A549 (cell line): ENCODE measurements around the gene PPP6R1. TPM values are rescaled to one million over a fixed set of nuclear protein-coding genes. Genes with fewer than 3 reads are reported as not detected.

Source experiments
- ATAC-seq, 2 experiments: fragments of 200-7000 bp in 1 of 2; fragments of >200 bp in 1 of 2; cut with Nextera tagmentation in 1 of 2; cut with Tn5 transposase in 1 of 2; 3 replicates each; pipeline versions ENCODE4 v1.8.0 to v1.9.1; 2018 to 2020; ENCODE audit warnings: mild to moderate bottlenecking in 1 of 2, moderate library complexity in 1 of 2
- CTCF ChIA-PET: fragments of 300-600 bp; sonication (Branson Sonifier 250); formaldehyde crosslinking; extraction: SDS; loops from one replicate; lab custom pipeline; 2021; ENCODE audit warnings: antibody characterized with exemption, inconsistent platforms; lab: Yijun Ruan, JAX
- POLR2A ChIA-PET: fragments of 350-600 bp; formaldehyde crosslinking; extraction: SDS; loops from one replicate; lab custom pipeline; 2021; ENCODE audit warnings: antibody characterized with exemption, inconsistent platforms; lab: Yijun Ruan, JAX
- DNase-seq, 2 experiments: peaks; one replicate each; pipeline versions ENCODE4 v3.0.0 to v3.0.0-alpha.2; 2011 to 2016; ENCODE audit warnings: low read depth in 1 of 2, low spot score in 1 of 2
- FAIRE-seq: peaks from 2 replicates; lab custom pipeline; 2011; peaks lifted over from hg19 to GRCh38; lab: Jason Lieb, UNC
- H3K27ac ChIP-seq, 2 experiments: fragments of >200 bp; sonication (Bioruptor Twin); formaldehyde crosslinking; 3 replicates each; pipeline ENCODE4 v1.5.1; 2016 to 2017
- H3K4me1 ChIP-seq: fragments of >200 bp; sonication (Bioruptor Twin); formaldehyde crosslinking; 3 replicates; pipeline ENCODE4 v1.6.1; 2016
- H3K4me2 ChIP-seq: fragments of >200 bp; sonication (Bioruptor Twin); formaldehyde crosslinking; 3 replicates; pipeline ENCODE4 v1.6.1; 2016
- H3K4me3 ChIP-seq: fragments of >200 bp; sonication (Bioruptor Twin); formaldehyde crosslinking; 3 replicates; pipeline ENCODE4 v1.5.1; 2016
- H3K9me3 ChIP-seq: fragments of >200 bp; sonication (Bioruptor Twin); formaldehyde crosslinking; 3 replicates; pipeline ENCODE4 v1.6.1; 2016
- CHD2 ChIP-seq: fragments of 150-350 bp; IDR thresholded peaks from 2 replicates; pipeline ENCODE4 v1.6.1; 2014; ENCODE audit warnings: low read length; ENCODE audit not compliant: partially characterized antibody
- EHF ChIP-seq: fragments of 250-450 bp; sonication (Bioruptor Pico); IDR thresholded peaks from 2 replicates; pipeline ENCODE4 v1.5.0; 2020; ENCODE audit warnings: mild to moderate bottlenecking
- ESRRA ChIP-seq: fragments of 150-350 bp; IDR thresholded peaks from 2 replicates; pipeline ENCODE4 v1.6.1; 2014; ENCODE audit warnings: mild to moderate bottlenecking, low read length, borderline replicate concordance
- FOSB ChIP-seq: fragments of 250-450 bp; sonication (Bioruptor Pico); IDR thresholded peaks from 2 replicates; pipeline ENCODE4 v1.5.0; 2020; ENCODE audit warnings: mild to moderate bottlenecking, moderate library complexity
- FOXS1 ChIP-seq: fragments of 250-450 bp; sonication (Bioruptor Pico); IDR thresholded peaks from 2 replicates; pipeline ENCODE4 v1.5.0; 2020; ENCODE audit warnings: mild to moderate bottlenecking, moderate library complexity
- HDAC2 ChIP-seq: fragments of 200-600 bp; sonication (generic); IDR thresholded peaks from 2 replicates; pipeline ENCODE4 v1.6.1; 2016
- HOXA7 ChIP-seq: fragments of 250-450 bp; sonication (Bioruptor Pico); IDR thresholded peaks from 2 replicates; pipeline ENCODE4 v1.5.0; 2020; ENCODE audit warnings: mild to moderate bottlenecking, moderate library complexity
- JUN ChIP-seq, 2 experiments: fragments of >200 bp; sonication (Bioruptor Twin); formaldehyde crosslinking; IDR thresholded peaks; 2 replicates in 1 of 2; 3 replicates in 1 of 2; pipeline ENCODE4 v1.6.1; 2016 to 2017
- JUNB ChIP-seq: fragments of >200 bp; sonication (Bioruptor Twin); formaldehyde crosslinking; IDR thresholded peaks from 2 replicates; pipeline ENCODE4 v1.6.1; 2016
- KDM5A ChIP-seq: fragments of 200-600 bp; sonication (generic); IDR thresholded peaks from 2 replicates; pipeline ENCODE4 v1.6.1; 2016; ENCODE audit warnings: antibody characterized with exemption, mild to moderate bottlenecking
- NPAS2 ChIP-seq: fragments of 250-450 bp; sonication (Bioruptor Pico); IDR thresholded peaks from 2 replicates; pipeline ENCODE4 v1.8.0; 2022; ENCODE audit warnings: mild to moderate bottlenecking, moderate library complexity, borderline replicate concordance
- PHF8 ChIP-seq: fragments of 200-600 bp; sonication (generic); IDR thresholded peaks from 2 replicates; pipeline ENCODE4 v1.6.1; 2016; ENCODE audit warnings: low read depth, mild to moderate bottlenecking, antibody characterized with exemption, moderate library complexity, borderline replicate concordance
- POLR2A ChIP-seq: IDR thresholded peaks from 2 replicates; pipeline ENCODE4 v1.6.1; 2012; ENCODE audit warnings: mild to moderate bottlenecking, low read length
- RAD21 ChIP-seq, 2 experiments: fragments of >200 bp in 1 of 2; sonication (Bioruptor Twin) in 1 of 2; formaldehyde crosslinking in 1 of 2; IDR thresholded peaks in 1 of 2; conservative IDR thresholded peaks in 1 of 2; 2 replicates in 1 of 2; 3 replicates in 1 of 2; pipeline ENCODE4 v1.6.1; 2012 to 2018; ENCODE audit warnings: inconsistent platforms in 1 of 2
- RCOR1 ChIP-seq: fragments of 150-350 bp; IDR thresholded peaks from 2 replicates; pipeline ENCODE4 v1.6.1; 2014; ENCODE audit warnings: antibody characterized with exemption, low read length, low read depth
- SMC3 ChIP-seq: fragments of >200 bp; sonication (Bioruptor Twin); formaldehyde crosslinking; IDR thresholded peaks from 3 replicates; pipeline ENCODE4 v1.6.1; 2018; ENCODE audit warnings: inconsistent platforms
- TP53 ChIP-seq: fragments of 250-450 bp; sonication (Bioruptor Pico); IDR thresholded peaks from 2 replicates; pipeline ENCODE4 v1.5.0; 2021; ENCODE audit warnings: mild to moderate bottlenecking, moderate library complexity
- ZFP36 ChIP-seq: fragments of 450-650 bp; IDR thresholded peaks from 2 replicates; pipeline ENCODE4 v1.6.1; 2014; ENCODE audit warnings: borderline replicate concordance; ENCODE audit not compliant: partially characterized antibody
- WGBS: methylation state at CpG from one replicate; pipeline ENCODE4 v1.1.6; 2017; ENCODE audit errors: missing lambda C conversion rate; 5-methylcytosine and 5-hydroxymethylcytosine counted together
- polyA plus RNA-seq, 4 experiments: library from polyadenylated mRNA; depleted of rRNA in 3 of 4; stranded (reverse); fragments of >200 nt; fragmentation: RNase III in 1 of 4; extraction: RNeasy Plus Mini Kit Qiagen cat#74134 plus additional on column Dnase treatment in 1 of 4; gene quantifications; 2 replicates in 3 of 4; 3 replicates in 1 of 4; pipeline ENCODE4 v1.2.3, GENCODE V29; 2011 to 2017
- TF ChIP-seq, protein P1 (sequence below): fragments of 450-650 bp; IDR thresholded peaks from 2 replicates; pipeline ENCODE4 v1.6.1; 2014; ENCODE audit warnings: antibody characterized with exemption
- TF ChIP-seq, protein P2 (sequence below): fragments of >200 bp; sonication (Bioruptor Twin); formaldehyde crosslinking; IDR thresholded peaks from 3 replicates; pipeline ENCODE4 v1.6.1; 2016
- TF ChIP-seq, protein P3 (sequence below): fragments of 200-600 bp; sonication (generic); IDR thresholded peaks from 2 replicates; pipeline ENCODE4 v1.6.1; 2016; ENCODE audit warnings: antibody characterized with exemption, mild to moderate bottlenecking, moderate library complexity
- TF ChIP-seq, protein P4 (sequence below): fragments of 250-450 bp; sonication (Bioruptor Pico); IDR thresholded peaks from 2 replicates; pipeline ENCODE4 v1.5.0; 2020; ENCODE audit warnings: low read depth, mild to moderate bottlenecking, moderate library complexity
- TF ChIP-seq, protein P5 (sequence below): fragments of >200 bp; sonication (Bioruptor Twin); formaldehyde crosslinking; IDR thresholded peaks from 2 replicates; pipeline ENCODE4 v1.6.1; 2016

Gene PPP6R1
- polyA plus RNA-seq, 2 of the 4 experiments (the other 2 are of a cell fraction) = 42.9 to 78.0 TPM

DNA sequence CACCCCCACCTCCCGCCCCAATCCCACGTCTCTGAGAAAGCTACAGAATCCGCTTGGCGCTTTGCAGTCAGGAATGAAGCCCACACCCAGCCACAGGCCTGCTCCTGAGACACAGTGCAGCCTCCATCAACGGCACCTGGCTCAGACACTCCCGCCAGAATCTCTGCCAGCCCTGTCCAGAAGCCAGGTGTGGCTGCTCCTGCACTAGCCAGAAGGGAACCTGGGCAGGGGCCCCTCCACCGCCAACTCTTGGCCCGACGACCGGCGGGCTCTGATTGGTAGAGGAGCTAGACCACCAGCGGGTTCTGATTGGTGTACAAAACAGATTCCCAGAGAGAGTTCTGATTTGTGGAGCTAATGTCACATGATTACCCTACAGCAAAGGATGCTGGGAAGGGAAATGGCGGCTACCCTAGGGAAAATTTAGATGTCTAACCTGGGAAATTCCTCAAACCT is 2.9 kb upstream of the PPP6R1 start:
- CTCF ChIA-PET = interaction anchor here (0.7 to 4.8 kb wide), 13 partner anchors 8 to 242 kb away, joined by 3 to 44 read pairs (median 6); partner anchors contain the start of gene TMEM238
- POLR2A ChIA-PET = interaction anchor here (1.9 kb wide), 1 partner anchor 45 kb away, joined by 7 read pairs; no protein-coding TSS in a partner anchor
- 88% methylated on average over 13 of the region's 13 CpGs for WGBS
- no peak for FAIRE-seq
- no peak for DNase-seq
- TF ChIP-seq, protein P1, sequence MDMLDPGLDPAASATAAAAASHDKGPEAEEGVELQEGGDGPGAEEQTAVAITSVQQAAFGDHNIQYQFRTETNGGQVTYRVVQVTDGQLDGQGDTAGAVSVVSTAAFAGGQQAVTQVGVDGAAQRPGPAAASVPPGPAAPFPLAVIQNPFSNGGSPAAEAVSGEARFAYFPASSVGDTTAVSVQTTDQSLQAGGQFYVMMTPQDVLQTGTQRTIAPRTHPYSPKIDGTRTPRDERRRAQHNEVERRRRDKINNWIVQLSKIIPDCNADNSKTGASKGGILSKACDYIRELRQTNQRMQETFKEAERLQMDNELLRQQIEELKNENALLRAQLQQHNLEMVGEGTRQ = peak; percentile 10; the same call in 1 of the 2 replicates
- TF ChIP-seq ESRRA = no peak
- H3K4me2 ChIP-seq = no peak overlapping the region
- ATAC-seq = no peak
- no peak overlapping the region for H3K27ac ChIP-seq
- peaks cover 4% of the 10 kb centered on the region; the same call in 2 of the 3 replicates for H3K9me3 ChIP-seq
- H3K4me1 ChIP-seq = peaks cover 17% of the 10 kb centered on the region
- H3K4me3 ChIP-seq = no peak overlapping the region

DNA sequence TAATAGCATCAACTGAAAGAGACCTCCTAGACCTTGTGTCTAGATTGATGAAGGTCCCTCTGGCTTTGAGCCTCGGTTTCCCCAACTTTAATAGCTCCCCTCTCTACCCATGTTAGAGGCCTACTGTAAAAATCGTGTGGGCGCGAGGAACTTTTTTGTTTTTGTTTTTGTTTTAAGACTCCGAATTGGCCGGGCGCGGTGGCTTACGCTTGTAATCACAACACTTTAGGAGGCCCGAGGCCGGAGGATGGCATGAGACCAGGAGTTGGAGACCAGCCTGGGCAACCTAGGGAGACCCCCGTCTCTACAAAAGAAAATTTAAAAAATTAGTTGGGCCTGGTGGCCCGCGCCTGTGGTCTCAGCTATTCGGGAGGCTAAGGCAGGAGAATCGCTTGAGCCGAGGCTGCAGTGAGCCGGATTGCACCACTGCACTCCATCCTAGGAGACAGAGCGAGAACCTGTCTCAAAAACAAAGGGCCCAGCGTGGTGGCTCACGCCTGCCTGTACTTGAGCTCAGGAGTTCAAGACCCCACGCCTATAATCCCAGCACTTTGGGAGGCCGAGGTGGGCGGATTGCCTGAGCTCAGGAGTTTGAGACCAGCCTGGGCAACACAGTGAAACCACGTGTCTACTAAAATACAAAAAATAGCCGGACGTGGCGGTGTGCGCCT is 858 bp upstream of the PPP6R1 start:
- FAIRE-seq = no peak
- no peak for ATAC-seq
- no peak for TF ChIP-seq JUNB
- TF ChIP-seq, protein P2, sequence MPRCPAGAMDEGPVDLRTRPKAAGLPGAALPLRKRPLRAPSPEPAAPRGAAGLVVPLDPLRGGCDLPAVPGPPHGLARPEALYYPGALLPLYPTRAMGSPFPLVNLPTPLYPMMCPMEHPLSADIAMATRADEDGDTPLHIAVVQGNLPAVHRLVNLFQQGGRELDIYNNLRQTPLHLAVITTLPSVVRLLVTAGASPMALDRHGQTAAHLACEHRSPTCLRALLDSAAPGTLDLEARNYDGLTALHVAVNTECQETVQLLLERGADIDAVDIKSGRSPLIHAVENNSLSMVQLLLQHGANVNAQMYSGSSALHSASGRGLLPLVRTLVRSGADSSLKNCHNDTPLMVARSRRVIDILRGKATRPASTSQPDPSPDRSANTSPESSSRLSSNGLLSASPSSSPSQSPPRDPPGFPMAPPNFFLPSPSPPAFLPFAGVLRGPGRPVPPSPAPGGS = peak; percentile 12; the same call in 1 of the 3 replicates
- TF ChIP-seq FOXS1 = no peak
- TF ChIP-seq, protein P3, sequence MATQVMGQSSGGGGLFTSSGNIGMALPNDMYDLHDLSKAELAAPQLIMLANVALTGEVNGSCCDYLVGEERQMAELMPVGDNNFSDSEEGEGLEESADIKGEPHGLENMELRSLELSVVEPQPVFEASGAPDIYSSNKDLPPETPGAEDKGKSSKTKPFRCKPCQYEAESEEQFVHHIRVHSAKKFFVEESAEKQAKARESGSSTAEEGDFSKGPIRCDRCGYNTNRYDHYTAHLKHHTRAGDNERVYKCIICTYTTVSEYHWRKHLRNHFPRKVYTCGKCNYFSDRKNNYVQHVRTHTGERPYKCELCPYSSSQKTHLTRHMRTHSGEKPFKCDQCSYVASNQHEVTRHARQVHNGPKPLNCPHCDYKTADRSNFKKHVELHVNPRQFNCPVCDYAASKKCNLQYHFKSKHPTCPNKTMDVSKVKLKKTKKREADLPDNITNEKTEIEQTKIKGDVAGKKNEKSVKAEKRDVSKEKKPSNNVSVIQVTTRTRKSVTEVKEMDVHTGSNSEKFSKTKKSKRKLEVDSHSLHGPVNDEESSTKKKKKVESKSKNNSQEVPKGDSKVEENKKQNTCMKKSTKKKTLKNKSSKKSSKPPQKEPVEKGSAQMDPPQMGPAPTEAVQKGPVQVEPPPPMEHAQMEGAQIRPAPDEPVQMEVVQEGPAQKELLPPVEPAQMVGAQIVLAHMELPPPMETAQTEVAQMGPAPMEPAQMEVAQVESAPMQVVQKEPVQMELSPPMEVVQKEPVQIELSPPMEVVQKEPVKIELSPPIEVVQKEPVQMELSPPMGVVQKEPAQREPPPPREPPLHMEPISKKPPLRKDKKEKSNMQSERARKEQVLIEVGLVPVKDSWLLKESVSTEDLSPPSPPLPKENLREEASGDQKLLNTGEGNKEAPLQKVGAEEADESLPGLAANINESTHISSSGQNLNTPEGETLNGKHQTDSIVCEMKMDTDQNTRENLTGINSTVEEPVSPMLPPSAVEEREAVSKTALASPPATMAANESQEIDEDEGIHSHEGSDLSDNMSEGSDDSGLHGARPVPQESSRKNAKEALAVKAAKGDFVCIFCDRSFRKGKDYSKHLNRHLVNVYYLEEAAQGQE = 0 out of 2 replicates have a peak, but pooled peaks have one; percentile 18
- 0 out of 2 replicates have a peak, but pooled peaks have one; percentile 63 for TF ChIP-seq EHF (CRISPR knock-in tag)
- no peak for TF ChIP-seq POLR2A
- TF ChIP-seq TP53 (CRISPR knock-in tag) = peak; percentile 13; the same call in 1 of the 2 replicates
- TF ChIP-seq SMC3 = no peak
- no peak for TF ChIP-seq RAD21 (conservative IDR thresholded peaks at IDR 0.05 in 1 of 2, IDR thresholded peaks at IDR 0.05 in 1 of 2)
- TF ChIP-seq, protein P4, sequence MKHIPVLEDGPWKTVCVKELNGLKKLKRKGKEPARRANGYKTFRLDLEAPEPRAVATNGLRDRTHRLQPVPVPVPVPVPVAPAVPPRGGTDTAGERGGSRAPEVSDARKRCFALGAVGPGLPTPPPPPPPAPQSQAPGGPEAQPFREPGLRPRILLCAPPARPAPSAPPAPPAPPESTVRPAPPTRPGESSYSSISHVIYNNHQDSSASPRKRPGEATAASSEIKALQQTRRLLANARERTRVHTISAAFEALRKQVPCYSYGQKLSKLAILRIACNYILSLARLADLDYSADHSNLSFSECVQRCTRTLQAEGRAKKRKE (CRISPR knock-in tag) = no peak
- TF ChIP-seq FOSB (CRISPR knock-in tag) = 0 out of 2 replicates have a peak, but pooled peaks have one; percentile 45
- TF ChIP-seq KDM5A = no peak
- 0 out of 2 replicates have a peak, but pooled peaks have one; percentile 2 for TF ChIP-seq HOXA7
- TF ChIP-seq, protein P5, sequence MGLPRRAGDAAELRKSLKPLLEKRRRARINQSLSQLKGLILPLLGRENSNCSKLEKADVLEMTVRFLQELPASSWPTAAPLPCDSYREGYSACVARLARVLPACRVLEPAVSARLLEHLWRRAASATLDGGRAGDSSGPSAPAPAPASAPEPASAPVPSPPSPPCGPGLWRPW = no peak
- TF ChIP-seq ZFP36 = no peak
- peak in 1 of 2 experiments; percentile 8; a peak in 2 of 5 replicates for TF ChIP-seq JUN (IDR thresholded peaks at IDR 0.05)
- no peak for TF ChIP-seq RCOR1
- TF ChIP-seq PHF8 = peak; percentile 73; the same call in 1 of the 2 replicates
- TF ChIP-seq HDAC2 = no peak
- TF ChIP-seq CHD2 = no peak
- no peak for TF ChIP-seq NPAS2 (CRISPR knock-in tag)
- peak overlapping the region; percentile 76 for H3K4me2 ChIP-seq
- no peaks in the 10 kb centered on the region for H3K9me3 ChIP-seq
- DNase-seq = no peak
- WGBS = 55% methylated on average over 29 of the region's 29 CpGs
- peak overlapping the region; percentile 39 for H3K4me3 ChIP-seq
- H3K27ac ChIP-seq = peak overlapping the region; percentile 87 to 93
- CTCF ChIA-PET = interaction anchor here (0.5 to 4.8 kb wide), 19 partner anchors 9 to 208 kb away, joined by 3 to 44 read pairs (median 5); partner anchors contain the start of genes DNAAF3, KMT5C and TMEM238
- peaks cover 36% of the 10 kb centered on the region for H3K4me1 ChIP-seq
- POLR2A ChIA-PET = interaction anchor here (0.7 to 1.8 kb wide), 24 partner anchors 11 to 345 kb away, joined by 3 to 52 read pairs (median 5); partner anchors contain the start of genes FIZ1, HSPBP1, KMT5C and SYT5
